HUES48 (cell line): Measurements from ENCODE around the gene SUFU.

Experiments used
- H3K27ac ChIP-seq: one replicate; pipeline ENCODE4 v1.7.0; 2013; ENCODE audit warnings: low read depth, low read length, inconsistent platforms
- H3K27me3 ChIP-seq: 2 replicates; pipeline ENCODE4 v1.6.1; 2013; ENCODE audit warnings: mild to moderate bottlenecking, low read length; ENCODE audit not compliant: control insufficient read depth, insufficient read depth
- H3K36me3 ChIP-seq: 2 replicates; pipeline ENCODE4 v1.6.1; 2013; ENCODE audit warnings: low read length; ENCODE audit not compliant: control insufficient read depth, insufficient read depth
- H3K4me1 ChIP-seq: 2 replicates; pipeline ENCODE4 v1.6.1; 2013; ENCODE audit warnings: mild to moderate bottlenecking, low read length; ENCODE audit not compliant: control insufficient read depth, insufficient read depth
- H3K4me3 ChIP-seq: 2 replicates; pipeline ENCODE4 v1.5.1; 2013; ENCODE audit warnings: mild to moderate bottlenecking, low read depth, low read length
- H3K9ac ChIP-seq: 2 replicates; pipeline ENCODE4 v1.6.1; 2013; ENCODE audit warnings: mild to moderate bottlenecking, low read depth, low read length, moderate library complexity
- H3K9me3 ChIP-seq: 2 replicates; pipeline ENCODE4 v1.6.1; 2013; ENCODE audit warnings: low read length; ENCODE audit not compliant: control insufficient read depth, insufficient read depth

Gene SUFU

DNA sequence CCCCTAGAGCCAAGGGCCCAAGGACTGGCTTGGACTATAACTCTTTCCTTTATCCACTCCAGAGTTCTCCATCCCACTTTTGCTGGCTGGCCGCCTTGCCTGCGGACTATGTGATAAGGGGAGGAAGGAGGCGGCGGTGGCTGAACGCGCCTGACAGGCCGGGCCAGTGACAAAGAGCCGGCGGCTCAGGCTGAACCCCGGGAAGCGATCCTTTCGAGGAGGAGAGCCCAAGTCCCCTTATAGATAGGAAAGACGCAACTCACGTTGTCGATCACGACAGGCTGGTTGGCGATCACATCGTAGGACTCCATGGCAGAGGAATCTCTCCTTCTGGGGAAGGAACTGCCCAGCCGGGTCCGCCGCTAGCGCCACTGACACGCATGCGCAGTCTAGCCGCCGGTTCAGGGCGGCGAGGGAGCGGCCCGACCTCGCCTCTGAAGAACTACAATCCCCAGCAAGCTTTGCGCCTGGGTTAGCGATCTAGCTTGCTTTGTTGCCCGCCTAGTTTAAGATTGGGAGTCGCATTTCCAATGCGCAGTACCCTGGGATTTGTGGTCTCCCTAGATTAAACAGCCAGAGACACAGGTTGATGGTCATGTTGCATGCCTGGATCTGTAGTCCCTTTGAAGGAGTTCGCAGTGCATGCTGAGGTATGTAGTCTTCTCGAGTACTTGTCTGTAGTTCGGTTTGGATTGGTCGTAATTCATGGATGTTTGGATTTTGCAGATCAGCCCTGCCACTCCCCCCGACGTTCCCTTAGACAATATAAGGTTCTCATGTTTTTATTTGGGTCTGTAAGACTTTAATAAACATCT, 1.2 kb upstream of the SUFU start, which contains the start of gene ACTR1A:
Gene ACTR1A (minus strand): TSS at position 376 of the 815 bp plus-strand sequence. CDS start 65 bp downstream, at position 311.
- H3K27ac ChIP-seq = peak within 1 kb of the TSS; percentile 79
- peaks cover 17% of the 10 kb centered on the region for H3K4me1 ChIP-seq
- H3K9me3 ChIP-seq = no peaks in the 10 kb centered on the region
- peak within 1 kb of the TSS; percentile 94 for H3K4me3 ChIP-seq
- H3K9ac ChIP-seq = peak within 1 kb of the TSS; percentile 64
- H3K27me3 ChIP-seq = peaks cover 16% of the 10 kb centered on the region
- H3K36me3 ChIP-seq = no peaks in the 10 kb centered on the region

GRCh38 chr10:102504179-102504975, 605 bp downstream of the SUFU start:
- Histone ChIP-seq H3K36me3 (peaks cover 7% of the 10 kb centered on the region), H3K27ac (peak overlapping the region; percentile 74), H3K9ac (0 out of 2 replicates have a peak overlapping the region, but pooled peaks have one; percentile 9), H3K9me3 (no peaks in the 10 kb centered on the region), H3K27me3 (peaks cover 16% of the 10 kb centered on the region), H3K4me3 (peak overlapping the region; percentile 71), H3K4me1 (peaks cover 17% of the 10 kb centered on the region)

- H3K27ac ChIP-seq = peak overlapping the region; percentile 74
- H3K4me1 ChIP-seq = peaks cover 17% of the 10 kb centered on the region
- no peaks in the 10 kb centered on the region for H3K9me3 ChIP-seq
- H3K27me3 ChIP-seq = peaks cover 16% of the 10 kb centered on the region
- peaks cover 13% of the 10 kb centered on the region for H3K36me3 ChIP-seq
- peak overlapping the region; percentile 71 for H3K4me3 ChIP-seq
- 0 out of 2 replicates have a peak overlapping the region, but pooled peaks have one; percentile 9 for H3K9ac ChIP-seq
These were observed 1.2 kb downstream of the SUFU start for GRCh38 chr10:102504976-102505300.

DNA sequence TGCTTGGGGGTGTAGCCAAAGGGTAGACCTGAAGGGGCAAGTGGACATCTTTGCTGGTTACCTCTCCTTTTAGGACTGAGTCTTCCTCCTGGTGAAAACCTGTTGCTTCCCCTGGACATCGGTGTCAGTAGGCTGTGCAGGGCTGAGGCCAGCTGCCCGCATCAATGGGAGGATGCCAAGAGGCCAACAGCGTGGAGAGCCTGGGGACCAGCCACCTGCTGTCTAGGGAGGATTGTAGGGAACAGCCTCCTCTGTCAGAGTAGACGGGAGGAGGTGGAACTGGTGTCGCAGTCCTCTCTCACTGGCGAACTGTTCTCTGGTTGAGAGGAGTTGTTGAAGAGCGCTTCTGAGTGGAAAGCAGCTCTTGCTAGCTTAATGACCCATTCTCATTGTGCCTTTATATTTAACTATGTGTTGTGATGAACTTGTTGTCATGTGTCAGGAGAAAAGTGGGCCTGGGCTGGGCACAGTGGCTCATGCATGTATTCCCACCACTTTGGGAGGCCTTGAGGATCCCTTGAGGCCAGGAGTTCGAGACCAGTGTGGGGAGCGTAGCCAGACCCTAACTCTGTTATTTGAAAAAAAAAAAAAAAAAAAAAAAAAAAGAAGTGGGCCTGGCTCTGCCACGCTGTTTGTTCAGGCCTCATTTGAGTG, 1.8 kb downstream of the SUFU start:
- H3K4me1 ChIP-seq = peaks cover 17% of the 10 kb centered on the region
- H3K4me3 ChIP-seq = peak overlapping the region; percentile 71; the same call in 1 of the 2 replicates
- H3K27me3 ChIP-seq = peaks cover 16% of the 10 kb centered on the region
- H3K27ac ChIP-seq = no peak overlapping the region
- peaks cover 13% of the 10 kb centered on the region for H3K36me3 ChIP-seq
- no peak overlapping the region for H3K9ac ChIP-seq
- no peaks in the 10 kb centered on the region for H3K9me3 ChIP-seq

- H3K27ac ChIP-seq = no peak overlapping the region
- H3K4me3 ChIP-seq = no peak overlapping the region
- H3K9me3 ChIP-seq = no peaks in the 10 kb centered on the region
- H3K4me1 ChIP-seq = peaks cover 11% of the 10 kb centered on the region; the same call in 1 of the 2 replicates
- H3K36me3 ChIP-seq = peaks cover 21% of the 10 kb centered on the region
- H3K27me3 ChIP-seq = peaks cover 16% of the 10 kb centered on the region
- H3K9ac ChIP-seq = no peak overlapping the region
These were observed 3.7 kb downstream of the SUFU start for GRCh38 chr10:102507521-102507920.

- H3K9me3 ChIP-seq = no peaks in the 10 kb centered on the region
- H3K9ac ChIP-seq = no peak overlapping the region
- H3K27ac ChIP-seq = no peak overlapping the region
- peaks cover 16% of the 10 kb centered on the region for H3K27me3 ChIP-seq
- peaks cover 6% of the 10 kb centered on the region; the same call in 1 of the 2 replicates for H3K4me1 ChIP-seq
- no peak overlapping the region for H3K4me3 ChIP-seq
- H3K36me3 ChIP-seq = peaks cover 22% of the 10 kb centered on the region
These were observed 4.7 kb downstream of the SUFU start for GRCh38 chr10:102508506-102508905.

- Histone ChIP-seq H3K9ac (no peak overlapping the region), H3K9me3 (no peaks in the 10 kb centered on the region), H3K4me1 (peaks cover 6% of the 10 kb centered on the region; the same call in 1 of the 2 replicates), H3K27me3 (peaks cover 16% of the 10 kb centered on the region), H3K36me3 (peaks cover 25% of the 10 kb centered on the region), H3K4me3 (no peak overlapping the region), H3K27ac (no peak overlapping the region)
These were observed 5.6 kb downstream of the SUFU start for GRCh38 chr10:102509387-102509786.

GRCh38 chr10:102511583-102512274, 8.0 kb downstream of the SUFU start:
- Histone ChIP-seq H3K36me3 (peaks cover 29% of the 10 kb centered on the region), H3K27ac (no peak overlapping the region), H3K9me3 (no peaks in the 10 kb centered on the region), H3K27me3 (no peaks in the 10 kb centered on the region), H3K9ac (no peak overlapping the region), H3K4me3 (no peak overlapping the region), H3K4me1 (no peaks in the 10 kb centered on the region)

DNA sequence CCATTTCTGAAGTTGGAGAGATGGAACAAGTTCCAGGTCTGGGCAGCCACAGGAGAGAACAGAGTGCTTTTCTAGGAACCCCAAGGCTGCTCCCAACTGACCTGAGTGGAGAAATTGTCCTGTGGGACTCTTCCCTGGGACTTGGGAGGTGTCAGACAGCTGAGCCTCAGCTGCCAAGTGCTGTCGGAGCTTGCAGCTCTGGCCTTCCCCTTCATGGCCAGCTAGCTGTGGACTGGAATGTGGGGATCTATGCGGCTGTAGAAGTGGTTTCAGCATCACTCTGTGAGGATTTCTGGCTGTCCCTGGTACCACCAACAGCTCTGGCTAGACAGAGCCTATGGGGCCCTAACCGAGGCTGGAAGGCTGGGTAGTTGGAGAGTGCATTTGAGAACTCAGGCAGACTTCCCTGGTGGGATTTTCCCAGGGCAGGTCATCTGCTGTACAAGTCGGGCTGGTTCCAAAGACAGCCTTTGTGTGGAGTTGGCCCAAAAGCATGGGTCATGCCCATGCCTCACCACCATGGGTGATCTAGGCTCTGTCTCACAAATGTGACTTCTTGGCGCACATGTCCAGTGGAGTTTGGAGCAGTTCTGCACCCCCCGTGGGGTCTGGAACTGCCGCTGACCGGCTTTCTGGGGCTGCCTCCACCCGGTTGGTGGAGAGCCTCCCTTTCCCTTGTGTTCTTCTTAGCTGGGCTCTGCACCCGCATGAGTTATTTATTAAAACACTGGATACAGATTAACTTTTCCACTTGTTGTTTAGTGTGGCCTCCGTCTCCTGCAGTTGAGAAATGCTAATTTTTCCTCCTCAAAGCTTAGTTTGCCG, 10.9 kb downstream of the SUFU start:
- no peaks in the 10 kb centered on the region for H3K4me1 ChIP-seq
- no peak overlapping the region for H3K4me3 ChIP-seq
- no peak overlapping the region for H3K9ac ChIP-seq
- no peak overlapping the region for H3K27ac ChIP-seq
- no peaks in the 10 kb centered on the region for H3K27me3 ChIP-seq
- no peaks in the 10 kb centered on the region for H3K9me3 ChIP-seq
- peaks cover 19% of the 10 kb centered on the region for H3K36me3 ChIP-seq

- Histone ChIP-seq H3K4me1 (no peaks in the 10 kb centered on the region), H3K4me3 (no peak overlapping the region), H3K9me3 (no peaks in the 10 kb centered on the region), H3K9ac (no peak overlapping the region), H3K27ac (no peak overlapping the region), H3K36me3 (peaks cover 16% of the 10 kb centered on the region), H3K27me3 (no peaks in the 10 kb centered on the region)
These were observed 12.0 kb downstream of the SUFU start for GRCh38 chr10:102515724-102516123.
